Measurements from ENCODE around the gene MAFF.

The MAFF gene

DNA sequence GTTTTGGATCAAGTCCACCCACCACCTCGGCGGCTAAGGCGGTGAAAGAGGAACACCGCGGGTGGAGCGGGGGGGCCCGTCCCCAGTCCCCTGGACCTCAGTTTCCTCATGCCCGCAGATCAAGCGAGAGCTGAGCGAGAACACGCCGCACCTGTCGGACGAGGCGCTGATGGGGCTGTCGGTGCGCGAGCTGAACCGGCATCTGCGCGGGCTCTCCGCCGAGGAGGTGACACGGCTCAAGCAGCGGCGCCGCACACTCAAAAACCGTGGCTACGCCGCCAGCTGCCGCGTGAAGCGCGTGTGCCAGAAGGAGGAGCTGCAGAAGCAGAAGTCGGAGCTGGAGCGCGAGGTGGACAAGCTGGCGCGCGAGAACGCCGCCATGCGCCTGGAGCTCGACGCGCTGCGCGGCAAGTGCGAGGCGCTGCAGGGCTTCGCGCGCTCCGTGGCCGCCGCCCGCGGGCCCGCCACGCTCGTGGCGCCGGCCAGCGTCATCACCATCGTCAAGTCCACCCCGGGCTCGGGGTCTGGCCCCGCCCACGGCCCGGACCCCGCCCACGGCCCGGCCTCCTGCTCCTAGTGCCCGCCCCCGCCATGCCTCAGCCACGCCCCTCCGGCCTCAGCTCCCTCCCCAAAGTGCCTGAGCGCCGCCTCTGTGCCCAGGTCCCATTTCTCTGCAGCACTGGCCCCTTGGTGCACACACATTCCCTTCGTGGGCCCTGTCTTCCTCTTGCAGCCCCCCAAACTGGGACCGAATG, 12.7 kb downstream of the MAFF start:
- H3K4me3 ChIP-seq (ENCODE audit: low read depth, low read length) = no peak overlapping the region
- TF ChIP-seq, protein P1, sequence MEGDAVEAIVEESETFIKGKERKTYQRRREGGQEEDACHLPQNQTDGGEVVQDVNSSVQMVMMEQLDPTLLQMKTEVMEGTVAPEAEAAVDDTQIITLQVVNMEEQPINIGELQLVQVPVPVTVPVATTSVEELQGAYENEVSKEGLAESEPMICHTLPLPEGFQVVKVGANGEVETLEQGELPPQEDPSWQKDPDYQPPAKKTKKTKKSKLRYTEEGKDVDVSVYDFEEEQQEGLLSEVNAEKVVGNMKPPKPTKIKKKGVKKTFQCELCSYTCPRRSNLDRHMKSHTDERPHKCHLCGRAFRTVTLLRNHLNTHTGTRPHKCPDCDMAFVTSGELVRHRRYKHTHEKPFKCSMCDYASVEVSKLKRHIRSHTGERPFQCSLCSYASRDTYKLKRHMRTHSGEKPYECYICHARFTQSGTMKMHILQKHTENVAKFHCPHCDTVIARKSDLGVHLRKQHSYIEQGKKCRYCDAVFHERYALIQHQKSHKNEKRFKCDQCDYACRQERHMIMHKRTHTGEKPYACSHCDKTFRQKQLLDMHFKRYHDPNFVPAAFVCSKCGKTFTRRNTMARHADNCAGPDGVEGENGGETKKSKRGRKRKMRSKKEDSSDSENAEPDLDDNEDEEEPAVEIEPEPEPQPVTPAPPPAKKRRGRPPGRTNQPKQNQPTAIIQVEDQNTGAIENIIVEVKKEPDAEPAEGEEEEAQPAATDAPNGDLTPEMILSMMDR (IDR thresholded peaks at IDR 0.05; ENCODE audit: low read depth, low read length) = no peak
- no peak overlapping the region for H3K27ac ChIP-seq
- no peaks in the 10 kb centered on the region; the same call in 1 of the 2 replicates for H3K36me3 ChIP-seq
- no peaks in the 10 kb centered on the region for H3K27me3 ChIP-seq (ENCODE audit: insufficient read depth, low read depth, severe bottlenecking)
- DNase-seq = no peak
- H3K9me3 ChIP-seq (ENCODE audit: severe bottlenecking) = no peaks in the 10 kb centered on the region

DNA sequence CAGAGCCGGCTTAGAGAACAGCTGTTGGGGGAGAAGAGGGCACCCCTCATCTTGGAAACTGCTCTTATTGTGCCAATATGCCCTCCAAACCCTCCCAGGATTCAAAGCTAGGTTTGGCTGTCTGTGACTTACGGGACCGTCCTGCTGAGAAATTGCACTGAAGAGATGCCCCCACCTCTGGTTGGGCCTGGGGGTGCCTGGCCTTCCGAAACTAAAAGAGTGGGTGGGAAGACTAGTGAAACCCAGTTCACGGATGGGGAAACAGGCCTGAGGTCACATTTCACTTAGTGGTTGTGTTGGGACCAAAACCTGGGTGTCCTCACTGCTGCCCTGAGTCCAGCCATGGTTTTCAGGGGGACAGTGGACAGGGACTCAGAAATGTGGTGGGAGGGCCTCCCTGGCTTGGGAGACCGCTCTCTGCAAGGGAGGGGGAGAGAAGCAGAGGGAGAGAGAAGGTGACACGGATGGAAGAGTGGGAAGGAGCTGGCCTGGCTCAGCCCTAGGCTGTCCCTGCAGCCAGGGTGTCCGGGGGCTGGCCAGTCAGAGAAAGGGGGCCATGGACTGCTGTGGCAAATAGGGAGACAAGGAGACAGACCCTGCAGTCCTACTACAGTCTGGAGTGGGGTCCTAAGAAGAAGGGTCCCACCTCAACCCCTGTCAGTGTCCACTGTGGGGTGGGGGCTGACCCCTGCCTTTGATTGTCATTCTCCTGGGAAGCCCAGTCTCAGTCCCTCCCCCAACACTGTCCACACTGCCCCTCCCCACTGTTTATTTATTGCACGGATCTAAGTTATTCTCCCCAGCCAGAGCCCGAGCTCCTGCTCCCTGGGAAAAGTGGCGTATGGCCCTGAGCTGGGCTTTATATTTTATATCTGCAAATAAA, 13.6 kb downstream of the MAFF start:
- H3K9me3 ChIP-seq (ENCODE audit: severe bottlenecking) = no peaks in the 10 kb centered on the region
- no peak for DNase-seq
- H3K27ac ChIP-seq = no peak overlapping the region
- H3K4me3 ChIP-seq (ENCODE audit: low read depth, low read length) = no peak overlapping the region
- no peaks in the 10 kb centered on the region; the same call in 1 of the 2 replicates for H3K36me3 ChIP-seq
- no peaks in the 10 kb centered on the region for H3K27me3 ChIP-seq (ENCODE audit: insufficient read depth, low read depth, severe bottlenecking)
- TF ChIP-seq, protein P1 (IDR thresholded peaks at IDR 0.05; ENCODE audit: low read depth, low read length) = no peak

DNA sequence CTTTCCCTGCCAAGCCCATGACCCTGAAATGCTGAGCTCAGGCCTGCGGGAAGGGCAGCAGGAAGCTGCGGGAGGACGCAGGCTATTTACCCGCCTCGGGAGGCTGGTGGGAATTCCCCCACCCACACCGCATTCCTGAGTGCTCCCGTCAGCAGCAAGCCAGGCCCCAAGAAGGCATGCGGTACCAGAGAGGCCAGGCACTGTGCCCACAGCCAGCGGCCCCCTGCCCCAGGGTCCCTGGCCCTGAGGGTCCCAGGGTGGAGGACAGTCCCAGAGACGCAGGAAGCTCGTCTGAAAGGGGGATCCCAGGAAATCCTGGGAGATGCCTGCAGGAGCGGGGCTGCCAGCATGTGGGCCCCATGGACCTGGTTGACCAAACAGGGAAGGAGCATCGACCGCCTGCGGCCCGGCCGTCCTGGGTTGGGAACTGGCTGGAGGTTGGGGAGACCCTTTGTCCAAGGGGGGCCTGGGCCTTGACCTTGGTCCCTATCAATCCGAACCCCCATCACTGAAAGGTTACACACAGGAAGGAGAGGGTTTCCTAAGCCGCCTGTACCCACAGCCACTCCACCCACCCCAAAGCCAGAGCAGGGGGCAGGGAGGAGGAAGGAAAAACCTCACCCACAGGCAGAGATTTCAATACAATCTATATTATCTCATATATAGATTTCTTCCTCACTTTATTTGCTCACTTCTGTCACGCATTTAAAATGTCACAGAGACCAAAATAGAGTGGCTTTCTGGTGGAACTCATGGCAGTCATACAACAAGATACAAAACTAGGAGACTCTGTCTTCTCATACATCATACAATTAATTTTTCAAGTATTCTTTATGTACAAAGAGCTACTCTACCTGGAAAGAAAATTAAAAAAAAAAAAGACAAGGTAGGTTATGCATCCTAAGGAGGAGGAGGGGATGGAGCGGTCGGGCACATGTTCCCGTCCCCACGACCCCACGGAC, 17.1 kb downstream of the MAFF start:
- Histone ChIP-seq H3K9me3 (ENCODE audit: severe bottlenecking) (no peaks in the 10 kb centered on the region), H3K4me3 (ENCODE audit: low read depth, low read length) (no peak overlapping the region)
- no peak for DNase-seq

DNA sequence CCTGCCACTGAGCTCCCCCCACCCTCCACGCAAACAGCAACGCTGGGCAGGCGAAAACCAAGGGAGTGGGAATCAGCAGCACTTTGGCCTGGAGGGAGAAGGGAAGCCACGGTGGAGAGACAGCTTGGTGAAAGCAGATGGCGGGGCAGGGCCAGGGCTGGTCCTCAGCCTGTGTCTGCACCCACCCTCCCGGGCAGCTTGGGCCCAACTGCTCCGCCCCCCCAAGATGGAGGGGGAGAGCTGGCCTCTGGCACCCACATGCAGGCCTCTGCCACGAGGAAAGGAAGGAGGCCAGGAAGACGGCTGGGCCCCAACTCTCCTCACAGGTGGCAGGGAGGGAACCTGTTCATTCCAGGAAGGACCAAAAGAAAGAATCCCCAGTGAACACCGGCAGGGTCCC, 17.8 kb downstream of the MAFF start:
- TF ChIP-seq, protein P1 (IDR thresholded peaks at IDR 0.05; ENCODE audit: low read depth, low read length) = no peak
- H3K4me3 ChIP-seq (ENCODE audit: low read depth, low read length) = no peak overlapping the region
- peaks cover 12% of the 10 kb centered on the region for H3K36me3 ChIP-seq
- peak overlapping the region; percentile 81 for H3K27ac ChIP-seq
- no peaks in the 10 kb centered on the region for H3K9me3 ChIP-seq (ENCODE audit: severe bottlenecking)
- DNase-seq = peak; percentile 89
- no peaks in the 10 kb centered on the region for H3K27me3 ChIP-seq (ENCODE audit: insufficient read depth, low read depth, severe bottlenecking)

More for the DNA sequence above, 17.1 kb downstream of the MAFF start:
- H3K36me3 ChIP-seq = peaks cover 6% of the 10 kb centered on the region
- TF ChIP-seq, protein P1 (IDR thresholded peaks at IDR 0.05; ENCODE audit: low read depth, low read length) = no peak
- no peaks in the 10 kb centered on the region for H3K27me3 ChIP-seq (ENCODE audit: insufficient read depth, low read depth, severe bottlenecking)
- H3K27ac ChIP-seq = peak overlapping the region; percentile 81

DNA sequence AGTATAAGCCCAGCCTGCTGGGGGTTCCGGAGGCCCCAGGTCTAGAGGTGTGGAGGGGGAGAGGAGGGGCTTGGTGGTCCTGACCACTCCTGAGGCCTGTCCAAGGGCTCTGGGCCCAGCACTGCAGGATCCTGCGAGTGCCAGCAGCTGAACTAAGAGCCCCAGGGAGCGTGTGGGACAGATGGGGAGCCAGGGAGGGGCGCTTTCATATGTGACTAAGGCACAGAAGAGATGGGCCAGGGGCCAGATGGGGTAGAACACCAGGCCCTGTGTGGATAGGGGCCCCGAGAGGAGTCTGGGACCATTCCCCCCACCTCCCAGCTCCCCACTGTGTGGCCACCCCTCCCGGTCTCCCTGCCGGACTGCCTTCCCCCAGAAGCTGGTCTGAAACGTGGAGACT, 18.4 kb downstream of the MAFF start:
- TF ChIP-seq, protein P1 (IDR thresholded peaks at IDR 0.05; ENCODE audit: low read depth, low read length) = no peak
- Histone ChIP-seq H3K36me3 (peaks cover 17% of the 10 kb centered on the region), H3K27ac (peak overlapping the region; percentile 81), H3K27me3 (ENCODE audit: insufficient read depth, low read depth, severe bottlenecking) (no peaks in the 10 kb centered on the region), H3K4me3 (ENCODE audit: low read depth, low read length) (no peak overlapping the region), H3K9me3 (ENCODE audit: severe bottlenecking) (no peaks in the 10 kb centered on the region)
- peak; percentile 52 for DNase-seq
